Measurements from ENCODE around the gene GLCE. TPM values are rescaled to one million over a fixed set of nuclear protein-coding genes. Genes with fewer than 3 reads are reported as not detected.

GLCE gene
- total and polyA plus RNA-seq, 4 donors, result 6.8 to 26.3 (median 13.7) TPM

GRCh38 chr15:69128667-69129311 is 31.6 kb upstream of the GLCE start (continued):
- no peak for TF ChIP-seq ZBTB33 (IDR thresholded peaks at IDR 0.05)
- TF ChIP-seq HNF4A (conservative IDR thresholded peaks at IDR 0.05), result peak; percentile 85 to 90
- peak; percentile 77 for TF ChIP-seq SP1 (IDR thresholded peaks at IDR 0.05)
- TF ChIP-seq JUND (IDR thresholded peaks at IDR 0.05), result peak in 1 of 2 donors; percentile 36
- TF ChIP-seq RAD21 (IDR thresholded peaks at IDR 0.05), result no peak
- TF ChIP-seq MAX (IDR thresholded peaks at IDR 0.05), result peak; percentile 66
- no peak for TF ChIP-seq YY1 (IDR thresholded peaks at IDR 0.05)
- TF ChIP-seq FOXA2 (IDR thresholded peaks at IDR 0.05), result no peak
- no peak for TF ChIP-seq NR2F2 (IDR thresholded peaks at IDR 0.05)
- peak; percentile 56 to 73 for TF ChIP-seq RXRA (IDR thresholded peaks at IDR 0.05)

- Histone ChIP-seq H3K4me1 (ENCODE audit: control insufficient read depth in 4 of 4, insufficient read depth in 4 of 4, low read length in 3 of 4) (peaks cover 23 to 63% (median 54%) of the 10 kb centered on the region in 4 donors), H3K27me3 (ENCODE audit: control insufficient read depth in 4 of 4, insufficient read depth in 4 of 4, low read length in 3 of 4) (no peaks in the 10 kb centered on the region), H3K27ac (ENCODE audit: low read depth in 1 of 2, low read length in 2 of 2) (peak overlapping the region; percentile 35 to 61), H3K36me3 (ENCODE audit: control insufficient read depth in 4 of 4, insufficient read depth in 3 of 4, low read depth in 1 of 4, low read length in 3 of 4) (no peaks in the 10 kb centered on the region), H3K4me3 (ENCODE audit: low read depth in 1 of 3, low read length in 3 of 3) (no peak overlapping the region), H3K9me3 (ENCODE audit: control insufficient read depth in 4 of 4, low read length in 3 of 4) (no peaks in the 10 kb centered on the region), H3K9ac (ENCODE audit: low read depth in 1 of 2, low read length in 2 of 2) (no peak overlapping the region)
- DNase-seq (ENCODE audit: low spot score), result no peak
- WGBS, result 44% methylated on average over 7 of the region's 7 CpGs
- no peak for TF ChIP-seq CTCF (IDR thresholded peaks at IDR 0.05; ENCODE audit: low read depth, low read length, missing input control)
- TF ChIP-seq YY1 (IDR thresholded peaks at IDR 0.05), result no peak
- no peak for TF ChIP-seq FOXA1 (IDR thresholded peaks at IDR 0.05)
- TF ChIP-seq MAX (IDR thresholded peaks at IDR 0.05), result peak; percentile 82
- no peak for TF ChIP-seq SP1 (IDR thresholded peaks at IDR 0.05)
- TF ChIP-seq HNF4A (conservative IDR thresholded peaks at IDR 0.05), result peak; percentile 64 to 66
- TF ChIP-seq JUND (IDR thresholded peaks at IDR 0.05), result no peak
- peak; percentile 30 to 43 for TF ChIP-seq RAD21 (IDR thresholded peaks at IDR 0.05)
- TF ChIP-seq RXRA (IDR thresholded peaks at IDR 0.05), result peak; percentile 22 to 48
- peak; percentile 48 for TF ChIP-seq FOXA2 (IDR thresholded peaks at IDR 0.05)
- TF ChIP-seq EGR1 (IDR thresholded peaks at IDR 0.05; ENCODE audit: low read depth in 2 of 2), result no peak
Measured at GRCh38 chr15:69131362-69132220, 28.8 kb upstream of the GLCE start.

- Histone ChIP-seq H3K9me3 (ENCODE audit: control insufficient read depth in 4 of 4, low read length in 3 of 4) (no peaks in the 10 kb centered on the region), H3K4me3 (ENCODE audit: low read depth in 1 of 3, low read length in 3 of 3) (no peak overlapping the region), H3K36me3 (ENCODE audit: control insufficient read depth in 4 of 4, insufficient read depth in 3 of 4, low read depth in 1 of 4, low read length in 3 of 4) (no peaks in the 10 kb centered on the region), H3K4me1 (ENCODE audit: control insufficient read depth in 4 of 4, insufficient read depth in 4 of 4, low read length in 3 of 4) (peaks cover 18 to 60% (median 54%) of the 10 kb centered on the region in 4 donors), H3K27me3 (ENCODE audit: control insufficient read depth in 4 of 4, insufficient read depth in 4 of 4, low read length in 3 of 4) (no peaks in the 10 kb centered on the region), H3K27ac (ENCODE audit: low read depth in 1 of 2, low read length in 2 of 2) (peak overlapping the region; percentile 9 to 61), H3K9ac (ENCODE audit: low read depth in 1 of 2, low read length in 2 of 2) (no peak overlapping the region)
- no peak for DNase-seq (ENCODE audit: low spot score)
- 95% methylated on average over 4 of the region's 4 CpGs for WGBS
- TF ChIP-seq SP1 (IDR thresholded peaks at IDR 0.05) (no peak), NR2F2 (IDR thresholded peaks at IDR 0.05) (no peak), TAF1 (conservative IDR thresholded peaks at IDR 0.05) (no peak), HNF4A (conservative IDR thresholded peaks at IDR 0.05) (no peak), YY1 (IDR thresholded peaks at IDR 0.05) (no peak), FOXA1 (IDR thresholded peaks at IDR 0.05) (no peak), RAD21 (IDR thresholded peaks at IDR 0.05) (no peak), REST (IDR thresholded peaks at IDR 0.05) (no peak), RXRA (IDR thresholded peaks at IDR 0.05) (no peak), GABPA (IDR thresholded peaks at IDR 0.05 in 1 of 2, conservative IDR thresholded peaks at IDR 0.05 in 1 of 2) (no peak), ATF3 (IDR thresholded peaks at IDR 0.05) (no peak), EGR1 (IDR thresholded peaks at IDR 0.05; ENCODE audit: low read depth in 2 of 2) (no peak)
Measured at GRCh38 chr15:69132430-69132829, 28.0 kb upstream of the GLCE start.

Measured in liver (tissue), 9 donors.